ENCODE measurements around the gene HS6ST2.

GRCh38 chrX:132745593-132745992 lies 212.8 kb downstream of the HS6ST2 start:
- no peak for TF ChIP-seq CTCF (IDR thresholded peaks at IDR 0.05; ENCODE audit: low read depth, low read length, poor library complexity, severe bottlenecking)
- no peak for TF ChIP-seq EZH2phosphoT487 (IDR thresholded peaks at IDR 0.05; ENCODE audit: borderline replicate concordance, low read length)

Measured in DOHH2 (cell line).